Ectodermal cell (in vitro differentiated cells): ENCODE data around the gene PDXK.

Experiments
- H3K27ac ChIP-seq: 2 replicates; pipeline ENCODE4 v1.7.0; 2013; ENCODE audit warnings: mild to moderate bottlenecking, low read depth, low read length; ENCODE audit not compliant: insufficient read depth, poor library complexity, severe bottlenecking
- H3K27me3 ChIP-seq: 2 replicates; pipeline ENCODE4 v1.7.0; 2013; ENCODE audit warnings: mild to moderate bottlenecking, low read length; ENCODE audit not compliant: insufficient read depth, control insufficient read depth, poor library complexity, severe bottlenecking
- H3K36me3 ChIP-seq: one replicate; pipeline ENCODE4 v1.7.0; 2013; ENCODE audit warnings: low read length; ENCODE audit not compliant: control insufficient read depth, insufficient read depth
- H3K4me1 ChIP-seq: one replicate; pipeline ENCODE4 v1.7.0; 2013; ENCODE audit warnings: low read length; ENCODE audit not compliant: control insufficient read depth, insufficient read depth
- H3K4me3 ChIP-seq: 2 replicates; pipeline ENCODE4 v1.7.0; 2013; ENCODE audit warnings: low read depth, low read length, control low read depth; ENCODE audit not compliant: insufficient read depth
- H3K9me3 ChIP-seq: 2 replicates; pipeline ENCODE4 v1.7.0; 2013; ENCODE audit warnings: mild to moderate bottlenecking, low read length, moderate library complexity; ENCODE audit not compliant: control insufficient read depth
- WGBS, 2 experiments: methylation state at CpG; one replicate each; pipeline ENCODE4 v1.1.7; 2013; ENCODE audit warnings: missing lambda C conversion rate in 2 of 2; 5-methylcytosine and 5-hydroxymethylcytosine counted together

Gene PDXK

GRCh38 chr21:43754948-43755781 is 36.2 kb downstream of the PDXK start:
- no peak overlapping the region for H3K4me3 ChIP-seq
- no peaks in the 10 kb centered on the region for H3K9me3 ChIP-seq
- H3K27me3 ChIP-seq, result no peaks in the 10 kb centered on the region
- no peak overlapping the region for H3K27ac ChIP-seq
- 93 to 94% methylated on average over 26 of the region's 26 CpGs for WGBS, 2 experiments
- no peaks in the 10 kb centered on the region for H3K36me3 ChIP-seq
- no peaks in the 10 kb centered on the region for H3K4me1 ChIP-seq

GRCh38 chr21:43755820-43756594 is 37.1 kb downstream of the PDXK start:
- Histone ChIP-seq H3K9me3 (no peaks in the 10 kb centered on the region), H3K27ac (no peak overlapping the region), H3K27me3 (no peaks in the 10 kb centered on the region), H3K36me3 (no peaks in the 10 kb centered on the region), H3K4me1 (no peaks in the 10 kb centered on the region), H3K4me3 (no peak overlapping the region)
- WGBS, 2 experiments, result 95% methylated on average over 37 of the region's 37 CpGs

- no peaks in the 10 kb centered on the region for H3K9me3 ChIP-seq
- H3K4me3 ChIP-seq, result no peak overlapping the region
- WGBS, 2 experiments, result 94 to 96% methylated on average over 16 of the region's 16 CpGs
- no peaks in the 10 kb centered on the region for H3K4me1 ChIP-seq
- no peaks in the 10 kb centered on the region for H3K36me3 ChIP-seq
- no peak overlapping the region for H3K27ac ChIP-seq
- no peaks in the 10 kb centered on the region for H3K27me3 ChIP-seq
These were observed 38.7 kb downstream of the PDXK start for GRCh38 chr21:43757601-43758000.

GRCh38 chr21:43758111-43758641 is 39.2 kb downstream of the PDXK start:
- H3K36me3 ChIP-seq, result no peaks in the 10 kb centered on the region
- H3K9me3 ChIP-seq, result no peaks in the 10 kb centered on the region
- H3K4me1 ChIP-seq, result no peaks in the 10 kb centered on the region
- 92 to 96% methylated on average over 18 of the region's 18 CpGs for WGBS, 2 experiments
- no peak overlapping the region for H3K4me3 ChIP-seq
- H3K27me3 ChIP-seq, result no peaks in the 10 kb centered on the region
- H3K27ac ChIP-seq, result peak overlapping the region; percentile 16

GRCh38 chr21:43758811-43759210 is 39.9 kb downstream of the PDXK start:
- WGBS, 2 experiments, result 92 to 93% methylated on average over 10 of the region's 10 CpGs
- no peak overlapping the region for H3K27ac ChIP-seq

GRCh38 chr21:43759651-43760050 is 40.7 kb downstream of the PDXK start:
- Histone ChIP-seq H3K27me3 (no peaks in the 10 kb centered on the region), H3K9me3 (no peaks in the 10 kb centered on the region), H3K27ac (no peak overlapping the region), H3K4me1 (no peaks in the 10 kb centered on the region), H3K4me3 (no peak overlapping the region), H3K36me3 (no peaks in the 10 kb centered on the region)
- WGBS, 2 experiments, result 95 to 97% methylated on average over 19 of the region's 19 CpGs

More at GRCh38 chr21:43758811-43759210, 39.9 kb downstream of the PDXK start:
- Histone ChIP-seq H3K4me3 (no peak overlapping the region), H3K4me1 (no peaks in the 10 kb centered on the region), H3K36me3 (no peaks in the 10 kb centered on the region), H3K27me3 (no peaks in the 10 kb centered on the region), H3K9me3 (no peaks in the 10 kb centered on the region)

- WGBS, 2 experiments, result 93 to 94% methylated on average over 22 of the region's 22 CpGs
- H3K4me3 ChIP-seq, result no peak overlapping the region
- no peak overlapping the region for H3K27ac ChIP-seq
- H3K36me3 ChIP-seq, result no peaks in the 10 kb centered on the region
- no peaks in the 10 kb centered on the region for H3K9me3 ChIP-seq
- H3K27me3 ChIP-seq, result no peaks in the 10 kb centered on the region
- H3K4me1 ChIP-seq, result no peaks in the 10 kb centered on the region
These were observed 41.5 kb downstream of the PDXK start for GRCh38 chr21:43760391-43760958.

- no peaks in the 10 kb centered on the region for H3K36me3 ChIP-seq
These were observed 43.0 kb downstream of the PDXK start for GRCh38 chr21:43761886-43762285.

GRCh38 chr21:43762303-43763128 is 43.6 kb downstream of the PDXK start:
- WGBS, 2 experiments, result 94 to 95% methylated on average over 15 of the region's 15 CpGs
- Histone ChIP-seq H3K4me3 (no peak overlapping the region), H3K27me3 (no peaks in the 10 kb centered on the region), H3K4me1 (no peaks in the 10 kb centered on the region), H3K36me3 (no peaks in the 10 kb centered on the region), H3K27ac (no peak overlapping the region), H3K9me3 (no peaks in the 10 kb centered on the region)

More at GRCh38 chr21:43761886-43762285, 43.0 kb downstream of the PDXK start:
- WGBS, 2 experiments, result 95 to 96% methylated on average over 18 of the region's 18 CpGs
- Histone ChIP-seq H3K27ac (no peak overlapping the region), H3K9me3 (no peaks in the 10 kb centered on the region), H3K27me3 (no peaks in the 10 kb centered on the region), H3K4me3 (no peak overlapping the region), H3K4me1 (no peaks in the 10 kb centered on the region)
